SKM-1 treated with dmso at 0.1 percent for 144 hours (cell line): ENCODE measurements around the gene GALNT8.
"Not testable (repeated sequence)": the region's sequence is repeated elsewhere in the genome, so short reads cannot be mapped to it uniquely, and the experiment has no call there.

Source experiments
- DNase-seq: peaks from one replicate; lab custom pipeline; 2025; ENCODE audit not compliant: unreplicated experiment; lab: John Stamatoyannopoulos, UW

GALNT8 gene

GRCh38 chr12:4719821-4720636 lies at the start of gene GALNT8:
Gene GALNT8, plus strand, starts transcription at chr12:4720400. Its CDS starts 278 bp downstream, at chr12:4720678.
- DNase-seq: no peak

- no peak for DNase-seq
Measured at GRCh38 chr12:4679711-4680110, 40.5 kb upstream of the GALNT8 start.

- DNase-seq: no peak
Measured at GRCh38 chr12:4681732-4682131, 38.5 kb upstream of the GALNT8 start.

DNA sequence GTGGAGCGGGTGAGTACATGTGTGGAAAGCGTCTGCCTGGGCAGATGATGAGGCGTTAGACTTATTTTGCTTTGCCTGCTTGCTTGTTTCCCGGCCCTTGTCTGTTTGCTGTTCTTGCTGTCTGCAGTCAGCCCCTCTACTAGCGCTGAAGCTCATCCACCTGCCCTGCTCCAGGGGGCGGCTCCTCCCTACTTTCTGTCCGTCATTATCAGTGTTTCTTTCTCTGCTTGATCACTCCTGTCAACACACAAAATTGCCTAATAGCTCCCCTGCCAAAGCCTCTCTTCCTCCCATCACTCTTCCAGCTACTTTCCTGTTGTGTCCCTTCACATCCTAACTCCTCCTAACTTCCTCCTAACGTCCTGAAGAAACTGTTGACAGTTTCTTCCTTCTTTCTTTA lies 34.9 kb upstream of the GALNT8 start:
- DNase-seq: no peak

- DNase-seq: no peak
Measured at GRCh38 chr12:4690760-4691159, 29.4 kb upstream of the GALNT8 start.

DNA sequence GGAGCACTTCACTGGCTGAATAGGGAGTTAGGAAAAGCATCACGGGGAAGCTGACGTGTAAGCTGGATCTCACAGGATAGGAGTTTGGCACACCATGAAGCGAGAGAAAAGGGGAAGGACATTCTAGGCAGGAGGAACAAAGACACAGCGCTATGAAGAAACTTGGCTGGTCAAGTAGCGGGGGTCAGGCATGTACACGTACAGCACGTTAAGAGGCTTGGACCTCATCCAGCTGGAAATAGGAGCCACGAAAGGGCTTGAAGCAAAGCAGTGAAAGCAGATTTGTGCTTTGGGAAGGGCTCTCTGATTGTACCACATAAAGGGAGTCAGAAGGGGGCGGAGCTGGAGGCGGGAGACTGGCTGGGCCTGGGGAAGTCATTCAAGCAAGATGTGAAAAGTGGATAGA lies 19.6 kb upstream of the GALNT8 start:
- no peak for DNase-seq

DNA sequence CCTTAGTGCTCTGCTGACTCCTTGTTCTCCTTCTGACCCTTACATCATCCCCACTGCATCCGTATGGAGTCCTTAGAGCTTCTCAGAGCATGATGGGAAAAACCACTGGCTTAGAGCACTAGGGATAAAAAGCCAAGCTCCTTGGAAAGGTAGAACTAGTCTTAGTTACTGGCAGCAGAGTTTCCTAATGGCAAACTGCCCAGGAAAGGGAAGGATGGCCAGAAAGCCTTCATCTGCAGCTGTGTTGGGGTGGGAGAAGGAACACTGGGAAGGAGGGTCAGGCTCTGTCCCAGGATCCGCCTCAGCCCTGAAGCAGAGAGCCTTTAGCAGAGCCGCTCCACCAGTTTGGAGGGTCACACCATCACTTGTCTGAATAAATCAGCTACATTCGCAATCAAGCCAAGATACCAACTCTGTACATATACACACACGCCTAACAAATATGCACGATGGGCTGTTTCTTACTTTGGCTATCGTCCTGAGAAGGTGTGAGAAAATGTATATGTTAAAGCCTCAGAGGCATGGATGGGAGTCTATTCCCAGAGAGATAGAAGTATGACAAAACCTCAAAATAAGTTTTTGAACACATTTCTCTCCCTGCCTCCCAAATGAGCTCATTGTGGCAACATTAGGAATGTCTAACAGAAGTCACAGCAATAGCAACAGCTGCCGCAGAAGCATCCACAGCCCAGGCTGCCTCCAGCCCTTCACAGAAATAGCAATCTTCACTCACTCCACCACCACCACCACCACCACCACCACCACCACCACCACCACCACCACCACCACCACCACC lies 18.6 kb upstream of the GALNT8 start:
- DNase-seq: no peak

DNA sequence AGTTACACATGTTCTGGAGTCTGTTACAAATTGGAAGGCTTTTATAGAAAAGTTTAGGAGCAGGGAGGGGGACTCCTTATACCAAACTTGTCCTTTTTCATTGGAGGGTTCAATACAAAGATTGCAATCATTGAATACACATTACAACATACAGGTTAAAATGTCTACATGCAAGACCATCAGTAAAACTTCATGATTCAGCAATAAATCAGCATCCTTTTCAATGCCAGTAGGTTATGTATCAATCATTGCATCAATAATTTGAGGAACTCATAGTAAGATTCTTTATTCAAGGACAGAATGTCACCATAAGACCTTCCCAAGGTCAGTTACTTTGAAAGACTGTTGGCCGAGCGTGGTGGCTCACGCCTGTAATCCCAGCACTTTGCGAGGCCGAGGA lies 16.5 kb upstream of the GALNT8 start:
- DNase-seq: no peak

GRCh38 chr12:4705824-4706223 lies 14.4 kb upstream of the GALNT8 start:
- DNase-seq: no peak

DNA sequence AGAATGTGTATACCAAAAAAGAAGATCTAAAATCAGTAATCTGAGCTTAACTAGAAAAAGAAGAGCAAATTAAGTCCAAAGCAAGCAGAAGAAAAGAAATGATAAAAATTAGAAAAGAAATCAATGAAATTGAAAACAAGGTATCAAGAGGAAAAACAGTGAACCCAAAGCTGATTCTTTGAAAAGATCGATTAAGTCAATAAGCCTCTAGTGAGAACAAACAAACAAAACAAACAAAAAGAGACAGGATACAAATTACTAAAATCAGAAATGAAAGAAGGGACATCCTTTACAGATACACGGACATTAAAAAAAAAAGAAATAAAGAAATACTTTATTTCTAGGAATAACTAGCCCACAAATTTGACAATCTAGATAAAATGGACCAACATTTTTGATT lies 12.9 kb upstream of the GALNT8 start:
- no peak for DNase-seq

DNA sequence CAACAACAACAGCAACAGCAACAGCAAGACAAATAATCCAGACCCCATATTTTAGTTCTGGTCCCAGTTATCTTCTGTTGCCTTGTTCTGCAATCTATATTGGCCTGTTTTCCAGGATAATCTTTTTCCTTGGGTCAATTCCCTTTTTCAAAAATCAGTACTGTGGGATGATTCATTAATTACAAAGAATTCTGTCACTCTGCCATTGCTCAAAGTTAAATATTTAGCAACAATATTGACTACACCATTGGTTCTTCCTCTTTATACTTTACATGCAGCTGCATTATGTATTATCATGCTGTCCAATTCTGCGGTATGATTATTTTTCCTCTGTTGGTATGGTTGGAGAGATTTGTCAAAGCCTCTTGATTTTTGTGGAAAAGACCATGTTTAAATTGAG lies 10.1 kb upstream of the GALNT8 start:
- no peak for DNase-seq

DNA sequence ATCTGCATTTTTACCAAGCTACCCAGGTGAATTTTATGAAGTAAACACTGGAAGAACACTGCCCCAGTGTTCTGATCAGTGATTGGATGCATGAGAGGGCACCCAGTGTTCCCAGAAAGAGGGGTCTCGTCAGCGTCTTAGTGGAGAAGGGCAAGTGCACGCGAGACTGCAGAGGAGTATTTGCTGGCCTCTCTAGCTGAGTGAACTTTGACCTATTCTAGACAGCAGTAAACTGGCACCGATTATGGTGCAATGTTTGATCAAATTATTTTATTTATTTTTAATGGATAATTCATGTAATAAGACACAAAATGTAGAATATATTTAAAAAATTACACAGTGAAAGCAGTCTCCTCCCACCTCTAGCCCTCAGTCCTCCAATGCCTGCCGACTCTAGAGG lies 5.3 kb upstream of the GALNT8 start:
- DNase-seq: no peak

DNA sequence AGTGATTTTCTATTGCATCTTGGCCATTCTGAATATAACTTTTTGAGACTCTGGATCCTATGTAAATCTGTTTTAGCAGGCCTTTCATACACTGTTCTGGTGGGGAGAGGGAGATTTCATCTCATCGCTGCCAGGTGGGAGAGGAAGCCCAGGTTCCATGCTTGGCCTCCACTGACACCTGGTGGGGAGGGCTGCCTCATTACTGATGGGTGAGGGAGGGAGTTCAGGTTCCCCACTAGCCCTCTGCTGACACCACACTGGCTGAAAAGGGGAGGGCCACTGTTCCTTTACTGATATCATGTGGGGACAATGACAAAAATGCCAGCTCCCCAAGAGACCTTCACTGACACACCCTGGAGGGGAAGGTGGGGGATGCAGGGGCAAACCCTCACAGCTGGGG lies 2.4 kb upstream of the GALNT8 start:
- DNase-seq: no peak

GRCh38 chr12:4720637-4720995 lies 416 bp downstream of the GALNT8 start:
- DNase-seq: no peak

GRCh38 chr12:4721587-4721986 lies 1.4 kb downstream of the GALNT8 start:
- DNase-seq: not testable (repeated sequence)

DNA sequence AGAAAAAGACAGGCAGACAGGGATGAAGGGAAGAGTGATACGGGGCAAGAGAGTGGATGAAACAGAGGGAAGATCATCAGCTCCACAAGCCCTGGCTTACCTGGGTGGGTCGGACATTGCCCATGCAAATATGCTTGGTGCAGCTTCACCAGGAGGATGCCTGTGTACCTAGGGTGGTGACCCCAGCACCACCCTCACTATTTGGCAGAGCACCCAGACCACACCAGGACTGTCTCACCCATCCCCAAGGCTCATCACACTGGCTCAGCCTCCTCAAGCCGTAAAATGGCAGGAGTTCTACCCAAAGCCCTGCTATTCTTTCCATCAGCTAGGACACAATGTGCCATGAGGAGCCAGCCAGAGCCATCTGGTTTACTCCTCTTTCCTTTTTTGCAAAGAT lies 3.0 kb downstream of the GALNT8 start:
- DNase-seq: no peak

GRCh38 chr12:4725057-4725456 lies 4.9 kb downstream of the GALNT8 start:
- DNase-seq: no peak

DNA sequence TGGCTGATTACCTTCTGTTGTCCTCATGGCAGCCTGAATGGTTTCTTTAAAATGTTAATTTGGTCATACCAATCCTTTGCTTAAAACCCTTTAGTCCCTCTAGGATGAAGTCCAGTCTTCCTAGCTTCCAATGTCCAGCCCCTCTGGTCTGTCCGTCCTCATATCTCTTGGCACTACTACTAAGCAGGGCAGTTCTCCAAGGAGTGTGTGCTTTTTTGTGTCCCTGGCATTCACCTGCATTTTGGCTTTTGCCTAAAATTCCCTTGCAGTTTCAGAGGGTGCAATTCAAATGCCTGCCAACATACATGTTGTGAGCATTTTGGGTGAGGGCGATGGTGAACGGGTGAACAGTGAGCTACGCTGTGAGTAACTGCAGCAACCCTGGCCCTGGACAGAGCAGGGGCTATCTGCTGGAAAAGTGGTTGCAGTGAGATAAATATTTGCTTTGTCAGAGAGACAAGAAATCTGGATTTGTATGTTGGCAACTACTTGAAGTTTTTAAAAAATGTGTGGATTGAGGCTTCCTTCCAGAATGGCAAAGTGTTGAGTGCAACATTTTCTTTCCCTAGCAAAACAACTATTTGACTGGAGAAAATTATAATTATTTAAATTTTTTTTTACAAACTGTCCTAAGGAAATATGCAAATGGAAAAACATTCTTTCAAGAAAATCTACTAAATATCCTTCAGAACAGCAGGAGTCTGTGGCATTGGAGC lies 14.6 kb downstream of the GALNT8 start:
- DNase-seq: no peak

- no peak for DNase-seq
Measured at GRCh38 chr12:4736091-4736490, 15.9 kb downstream of the GALNT8 start.

DNA sequence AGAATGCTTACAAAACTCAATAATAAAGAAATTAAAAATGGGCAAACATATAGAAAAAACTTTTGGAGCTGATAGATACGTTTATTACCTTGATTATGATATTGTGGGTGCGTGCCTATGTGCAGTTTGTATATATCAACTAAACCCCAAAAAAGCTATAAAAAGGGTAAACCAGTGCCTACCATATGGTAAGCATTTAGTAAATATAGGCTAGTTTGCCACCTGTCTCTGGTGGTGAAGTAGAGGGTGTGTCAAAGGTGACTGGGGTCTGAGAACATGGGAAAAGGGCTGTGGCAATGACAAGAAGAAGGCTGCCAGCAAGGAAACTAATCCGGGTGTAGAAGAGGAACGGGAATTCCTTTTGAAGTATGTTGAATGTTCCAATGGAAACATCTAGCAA lies 18.3 kb downstream of the GALNT8 start:
- DNase-seq: no peak

DNA sequence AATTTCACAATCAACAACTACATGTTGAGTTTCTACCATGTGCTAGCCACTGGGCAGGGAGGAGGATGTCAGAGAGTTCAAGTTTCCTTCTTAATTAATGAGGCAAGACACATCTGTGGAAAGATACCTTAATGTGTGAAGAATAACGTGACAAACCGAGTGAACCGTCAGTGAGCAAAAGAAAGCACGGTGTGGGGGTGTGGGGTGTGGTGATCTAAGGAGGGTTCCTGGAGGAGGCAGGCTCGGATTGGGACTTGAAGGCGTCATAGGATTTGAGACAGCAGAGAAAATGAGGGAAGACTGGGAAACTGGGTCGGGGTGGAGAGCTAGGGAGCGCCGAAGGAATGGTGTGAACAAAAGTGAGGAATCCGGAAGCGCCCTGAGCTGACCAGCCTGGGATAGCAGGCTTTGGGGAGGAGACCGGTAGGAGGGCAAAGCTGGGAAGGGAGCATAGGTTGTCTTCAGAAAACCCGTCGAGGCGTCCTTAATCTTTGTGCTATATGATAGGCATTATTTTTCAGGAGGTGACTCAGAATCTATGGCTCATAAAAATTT lies 22.3 kb downstream of the GALNT8 start:
- DNase-seq: no peak

GRCh38 chr12:4743046-4743445 lies 22.8 kb downstream of the GALNT8 start:
- DNase-seq: no peak
